PC-9 (cell line): ENCODE results near the gene FKTN. TPM values are rescaled to one million over a fixed set of nuclear protein-coding genes. Genes with fewer than 3 reads are reported as not detected.

Experiments used
- BruUV-seq: library from RNA; stranded (reverse); fragments of 400-500 nt; replicated peaks from 2 replicates; lab custom pipeline; 2021; lab: Mats Ljungman, UMichigan
- CTCF ChIA-PET: fragments of 300-600 bp; sonication (Branson Sonifier 250); formaldehyde crosslinking; loops from one replicate; lab custom pipeline; 2022; ENCODE audit warnings: antibody characterized with exemption; lab: Charles Lee
- POLR2A ChIA-PET: fragments of 300-600 bp; sonication (Branson Sonifier 250); formaldehyde crosslinking; loops from one replicate; lab custom pipeline; 2022; ENCODE audit warnings: antibody characterized with exemption; ENCODE audit not compliant: unreplicated experiment; lab: Charles Lee
- DNase-seq, 2 experiments: peaks; one replicate each; pipeline versions ENCODE4 v3.0.0 to v3.0.0-alpha.2; 2015 to 2022; ENCODE audit warnings: mixed read lengths in 1 of 2
- H2AFZ ChIP-seq: fragments of 200-600 bp; sonication (generic); 2 replicates; pipeline ENCODE4 v1.8.1; 2017; ENCODE audit warnings: antibody characterized with exemption
- H3F3A ChIP-seq: fragments of 200-600 bp; sonication (generic); 2 replicates; pipeline ENCODE4 v1.8.1; 2017; ENCODE audit warnings: antibody characterized with exemption, mild to moderate bottlenecking, low read depth; ENCODE audit not compliant: insufficient read depth
- H3K27ac ChIP-seq: fragments of 200-600 bp; sonication (generic); 2 replicates; pipeline ENCODE4 v1.6.1; 2016; ENCODE audit warnings: mixed run types
- H3K27me3 ChIP-seq: fragments of 200-600 bp; sonication (generic); 2 replicates; pipeline ENCODE4 v1.6.1; 2016; ENCODE audit warnings: low read depth, mixed run types; ENCODE audit not compliant: insufficient read depth
- H3K36me3 ChIP-seq: fragments of 200-600 bp; sonication (generic); 2 replicates; pipeline ENCODE4 v1.6.1; 2016; ENCODE audit warnings: low read depth, mixed run types
- H3K4me1 ChIP-seq: fragments of 200-600 bp; sonication (generic); replicated peaks from 2 replicates; pipeline ENCODE4 v1.6.1; 2016; ENCODE audit warnings: mixed run types; ENCODE audit not compliant: insufficient read depth
- H3K4me2 ChIP-seq: fragments of 200-600 bp; sonication (generic); 2 replicates; pipeline ENCODE4 v1.6.1; 2017; ENCODE audit warnings: mixed run types
- H3K4me3 ChIP-seq: fragments of 200-600 bp; sonication (generic); 2 replicates; pipeline ENCODE4 v1.6.1; 2016; ENCODE audit warnings: mixed run types
- H3K79me2 ChIP-seq: fragments of 200-600 bp; sonication (generic); 2 replicates; pipeline ENCODE4 v1.6.1; 2017; ENCODE audit warnings: low read depth, mixed run types
- H3K9me2 ChIP-seq: fragments of 200-600 bp; sonication (generic); 2 replicates; pipeline ENCODE4 v1.8.1; 2017; ENCODE audit warnings: mild to moderate bottlenecking; ENCODE audit not compliant: insufficient read depth
- H3K9me3 ChIP-seq: fragments of 200-600 bp; sonication (generic); 2 replicates; pipeline ENCODE4 v1.8.1; 2016; ENCODE audit warnings: low read depth; ENCODE audit not compliant: insufficient read depth
- H4K20me1 ChIP-seq: fragments of 200-600 bp; sonication (generic); 2 replicates; pipeline ENCODE4 v1.8.1; 2017; ENCODE audit not compliant: insufficient read depth
- CTCF ChIP-seq: fragments of 200-600 bp; sonication (generic); conservative IDR thresholded peaks from 2 replicates; pipeline ENCODE4 v1.6.1; 2017; ENCODE audit warnings: mixed run types, antibody characterized with exemption, mild to moderate bottlenecking, moderate library complexity
- EZH2 ChIP-seq: fragments of 200-600 bp; sonication (generic); IDR thresholded peaks from 2 replicates; pipeline ENCODE4 v1.8.0; 2017; ENCODE audit warnings: antibody characterized with exemption, low read depth
- intact Hi-C: fragments of 100-400 bp; cut with micrococcal nuclease; formaldehyde crosslinking; loops from one replicate; pipeline ENCODE4 v1.10.0; 2022; ENCODE audit not compliant: unreplicated experiment
- total RNA-seq: library from RNA; stranded (reverse); gene quantifications from 2 replicates; pipeline ENCODE4 v1.2.3, GENCODE V29; 2021

The FKTN gene
- total RNA-seq, 1 experiment from 2014 or later, result 32.3 TPM

- ChIA-PET POLR2A (no interaction called here), CTCF (no interaction called here)
- Histone ChIP-seq H3K9me2 (no peaks in the 10 kb centered on the region), H3K4me1 (no peaks in the 10 kb centered on the region), H3K9me3 (no peaks in the 10 kb centered on the region), H3F3A (no peaks in the 10 kb centered on the region), H3K27ac (no peak overlapping the region), H3K79me2 (no peaks in the 10 kb centered on the region), H3K4me2 (no peak overlapping the region), H3K4me3 (no peak overlapping the region), H3K27me3 (no peaks in the 10 kb centered on the region), H3K36me3 (0 out of 2 replicates have a peak, but pooled peaks cover 7% of the 10 kb centered on the region), H2AFZ (no peak overlapping the region), H4K20me1 (no peaks in the 10 kb centered on the region)
- TF ChIP-seq CTCF, result no peak
- no peak for TF ChIP-seq EZH2
- BruUV-seq, result no TSS peak
- intact Hi-C loops, result no loop called here
- no peak for DNase-seq
These were observed 35.2 kb downstream of the FKTN start for GRCh38 chr9:105593145-105593544.

GRCh38 chr9:105608721-105609598 is 51.0 kb downstream of the FKTN start:
- Histone ChIP-seq H3K36me3 (no peaks in the 10 kb centered on the region), H3K4me1 (no peaks in the 10 kb centered on the region), H4K20me1 (no peaks in the 10 kb centered on the region), H3K27me3 (no peaks in the 10 kb centered on the region), H3K9me2 (no peaks in the 10 kb centered on the region), H3K4me2 (no peak overlapping the region), H3K9me3 (no peaks in the 10 kb centered on the region), H3F3A (no peaks in the 10 kb centered on the region), H2AFZ (no peak overlapping the region), H3K4me3 (no peak overlapping the region), H3K79me2 (no peaks in the 10 kb centered on the region), H3K27ac (no peak overlapping the region)
- DNase-seq, result peak in 1 of 2 experiments; percentile 55
- peak; percentile 78 for TF ChIP-seq CTCF
- no peak for TF ChIP-seq EZH2
- intact Hi-C loops, result loop anchor here (1.0 to 2.0 kb wide), 3 partner anchors 110 to 1564 kb away; no protein-coding TSS in a partner anchor
- POLR2A ChIA-PET, result interaction anchor here (0.6 kb wide), 1 partner anchor 499 kb away, joined by 6 read pairs; no protein-coding TSS in a partner anchor
- CTCF ChIA-PET, result interaction anchor here (0.5 kb wide), 1 partner anchor 1732 kb away, joined by 3 read pairs; no protein-coding TSS in a partner anchor
- no TSS peak for BruUV-seq

GRCh38 chr9:105621001-105621400 is 63.1 kb downstream of the FKTN start:
- TF ChIP-seq EZH2 (no peak), CTCF (no peak)
- ChIA-PET CTCF (no interaction called here), POLR2A (no interaction called here)
- H3F3A ChIP-seq, result no peaks in the 10 kb centered on the region
- no peaks in the 10 kb centered on the region for H3K4me1 ChIP-seq
- H3K9me3 ChIP-seq, result no peaks in the 10 kb centered on the region
- H3K79me2 ChIP-seq, result no peaks in the 10 kb centered on the region
- no peak overlapping the region for H3K4me2 ChIP-seq
- H3K27me3 ChIP-seq, result no peaks in the 10 kb centered on the region
- H3K27ac ChIP-seq, result no peak overlapping the region
- no peak overlapping the region for H3K4me3 ChIP-seq
- no peak for DNase-seq
- no peaks in the 10 kb centered on the region for H3K9me2 ChIP-seq
- no TSS peak for BruUV-seq
- intact Hi-C loops, result no loop called here
- no peaks in the 10 kb centered on the region for H3K36me3 ChIP-seq
- no peak overlapping the region for H2AFZ ChIP-seq
- H4K20me1 ChIP-seq, result no peaks in the 10 kb centered on the region
